ENCODE measurements around the gene PRKCSH. TPM values are rescaled to one million over a fixed set of nuclear protein-coding genes. Genes with fewer than 3 reads are reported as not detected.
"Not testable (repeated sequence)": the region's sequence is repeated elsewhere in the genome, so short reads cannot be mapped to it uniquely, and the experiment has no call there.

The PRKCSH gene
- total RNA-seq, 1 donor from 2014 or later, result 403 TPM

DNA sequence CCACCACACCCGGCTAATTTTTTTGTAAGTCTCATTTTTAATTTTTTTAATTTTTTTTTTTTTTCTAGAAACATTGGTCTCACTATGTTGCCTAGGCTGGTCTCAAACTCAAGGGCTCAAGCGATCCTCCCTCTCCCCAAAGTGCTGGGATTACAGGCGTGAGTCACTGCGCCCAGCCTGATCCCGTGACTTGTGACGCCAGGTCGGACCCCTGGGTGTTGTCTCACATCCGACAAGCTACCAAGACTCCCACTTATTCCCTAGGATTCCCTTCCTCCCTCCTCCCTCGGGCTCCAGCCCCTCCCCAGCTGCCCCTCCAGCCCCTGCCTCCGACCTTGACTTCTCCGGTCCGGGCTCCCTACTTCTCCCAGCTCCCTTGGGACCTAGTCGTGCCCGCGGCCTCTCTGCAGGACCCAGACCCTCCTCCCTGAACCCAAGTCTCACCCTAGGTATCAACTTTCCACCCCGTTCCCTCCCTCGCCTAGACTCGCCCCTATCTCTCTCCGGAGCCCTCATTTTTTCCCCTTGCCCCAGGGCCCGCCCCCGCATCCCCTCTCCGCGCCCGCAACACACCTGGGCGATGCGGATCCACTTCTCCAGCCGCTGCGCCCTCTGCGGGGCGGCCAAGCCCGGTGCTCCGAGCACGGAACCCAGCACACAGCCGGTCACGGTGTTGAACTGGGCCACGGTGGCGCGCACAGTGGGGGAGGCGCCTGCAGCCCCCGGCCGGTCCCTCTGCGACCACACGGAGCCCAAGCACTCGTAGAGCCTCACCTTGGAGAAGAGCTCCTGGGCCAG, 29.4 kb upstream of the PRKCSH start:
- Mint-ChIP-seq H3K27me3 (no peaks in the 10 kb centered on the region), H3K27ac (no peak overlapping the region), H3K36me3 (no peaks in the 10 kb centered on the region), H3K9me3 (no peaks in the 10 kb centered on the region), H3K4me1 (ENCODE audit: unreplicated experiment) (peaks cover 7% of the 10 kb centered on the region), H3K4me3 (no peak overlapping the region)
- TF ChIP-seq, protein P1, sequence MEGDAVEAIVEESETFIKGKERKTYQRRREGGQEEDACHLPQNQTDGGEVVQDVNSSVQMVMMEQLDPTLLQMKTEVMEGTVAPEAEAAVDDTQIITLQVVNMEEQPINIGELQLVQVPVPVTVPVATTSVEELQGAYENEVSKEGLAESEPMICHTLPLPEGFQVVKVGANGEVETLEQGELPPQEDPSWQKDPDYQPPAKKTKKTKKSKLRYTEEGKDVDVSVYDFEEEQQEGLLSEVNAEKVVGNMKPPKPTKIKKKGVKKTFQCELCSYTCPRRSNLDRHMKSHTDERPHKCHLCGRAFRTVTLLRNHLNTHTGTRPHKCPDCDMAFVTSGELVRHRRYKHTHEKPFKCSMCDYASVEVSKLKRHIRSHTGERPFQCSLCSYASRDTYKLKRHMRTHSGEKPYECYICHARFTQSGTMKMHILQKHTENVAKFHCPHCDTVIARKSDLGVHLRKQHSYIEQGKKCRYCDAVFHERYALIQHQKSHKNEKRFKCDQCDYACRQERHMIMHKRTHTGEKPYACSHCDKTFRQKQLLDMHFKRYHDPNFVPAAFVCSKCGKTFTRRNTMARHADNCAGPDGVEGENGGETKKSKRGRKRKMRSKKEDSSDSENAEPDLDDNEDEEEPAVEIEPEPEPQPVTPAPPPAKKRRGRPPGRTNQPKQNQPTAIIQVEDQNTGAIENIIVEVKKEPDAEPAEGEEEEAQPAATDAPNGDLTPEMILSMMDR (conservative IDR thresholded peaks at IDR 0.05), result no peak
- DNase-seq (ENCODE audit: extremely low spot score, unreplicated experiment), result no peak

DNA sequence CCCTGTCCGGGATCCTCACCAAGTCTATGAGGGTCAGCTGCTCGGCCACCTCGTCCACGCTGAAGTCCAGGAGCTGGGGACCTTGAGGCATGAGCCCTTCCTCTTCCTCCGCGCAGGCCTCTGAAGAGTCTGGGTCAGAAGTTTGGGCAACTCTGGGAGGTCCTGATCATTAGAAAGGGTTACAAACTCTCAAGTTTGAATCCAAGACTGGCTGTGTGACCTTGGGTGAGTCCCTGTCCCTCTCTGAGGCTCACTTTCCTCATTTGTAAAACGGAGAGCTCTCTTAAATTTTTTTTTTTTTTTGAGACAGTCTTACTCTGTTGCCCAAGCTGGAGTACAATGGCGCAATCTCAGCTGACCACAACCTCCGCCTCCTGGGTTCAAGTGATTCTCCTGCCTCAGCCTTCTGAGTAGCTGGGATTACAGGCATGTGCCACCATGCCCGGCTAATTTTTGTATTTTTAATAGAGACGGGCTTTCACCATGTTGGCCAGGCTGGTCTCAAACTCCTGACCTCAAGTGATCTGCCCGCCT, 28.7 kb upstream of the PRKCSH start:
- H3K9me3 Mint-ChIP-seq; H3K4me1 Mint-ChIP-seq (ENCODE audit: unreplicated experiment); H3K4me3 Mint-ChIP-seq; H3K27ac Mint-ChIP-seq; DNase-seq (ENCODE audit: extremely low spot score, unreplicated experiment); H3K36me3 Mint-ChIP-seq; H3K27me3 Mint-ChIP-seq: not testable (repeated sequence)

DNA sequence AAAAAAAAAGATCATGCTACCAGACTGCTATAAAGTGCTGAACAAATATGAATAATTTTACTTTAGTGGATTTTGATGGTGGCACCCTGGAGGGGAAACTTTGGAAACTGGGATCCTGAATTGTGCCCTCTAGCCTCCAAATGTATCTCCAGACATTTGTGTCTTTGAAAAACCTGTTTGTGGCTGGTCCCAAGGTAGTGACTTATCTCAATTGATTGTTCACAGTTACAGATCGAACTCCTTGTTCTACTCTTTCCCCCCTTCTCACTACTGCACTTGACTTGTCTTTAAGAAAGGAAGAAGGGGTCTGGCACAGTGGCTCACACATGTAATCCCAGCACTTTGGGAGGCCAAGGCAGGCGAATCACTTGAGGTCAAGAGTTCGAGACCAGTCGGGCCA, 26.8 kb upstream of the PRKCSH start:
- DNase-seq (ENCODE audit: extremely low spot score, unreplicated experiment), result no peak
- Mint-ChIP-seq H3K27ac (no peak overlapping the region), H3K9me3 (no peaks in the 10 kb centered on the region), H3K4me1 (ENCODE audit: unreplicated experiment) (peaks cover 7% of the 10 kb centered on the region), H3K4me3 (no peak overlapping the region), H3K27me3 (no peaks in the 10 kb centered on the region), H3K36me3 (no peaks in the 10 kb centered on the region)
- TF ChIP-seq, protein P1 (conservative IDR thresholded peaks at IDR 0.05), result no peak

DNA sequence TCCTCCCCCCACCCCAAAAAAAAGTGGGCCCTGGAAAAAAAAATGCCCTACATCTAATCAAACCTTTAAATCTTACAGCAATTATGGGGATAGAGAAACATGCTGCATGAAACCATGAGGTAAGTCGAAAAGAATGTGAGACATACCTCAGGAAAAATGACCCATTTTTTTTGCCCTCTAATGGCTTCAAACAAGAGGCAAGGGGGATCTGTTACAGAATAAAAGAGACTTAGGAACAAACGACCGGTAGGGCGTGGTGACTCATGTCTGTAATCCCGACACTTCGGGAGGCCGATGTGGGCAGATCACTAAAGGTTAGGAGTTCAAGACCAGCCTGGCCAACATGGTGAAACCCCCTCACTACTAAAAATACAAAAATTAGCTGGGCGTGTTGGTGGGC, 24.8 kb upstream of the PRKCSH start:
- Mint-ChIP-seq H3K27ac (peak overlapping the region; percentile 31), H3K4me3 (no peak overlapping the region), H3K36me3 (no peaks in the 10 kb centered on the region), H3K4me1 (ENCODE audit: unreplicated experiment) (peaks cover 4% of the 10 kb centered on the region), H3K9me3 (no peaks in the 10 kb centered on the region), H3K27me3 (peaks cover 2% of the 10 kb centered on the region)
- TF ChIP-seq, protein P1 (conservative IDR thresholded peaks at IDR 0.05), result no peak
- no peak for DNase-seq (ENCODE audit: extremely low spot score, unreplicated experiment)

DNA sequence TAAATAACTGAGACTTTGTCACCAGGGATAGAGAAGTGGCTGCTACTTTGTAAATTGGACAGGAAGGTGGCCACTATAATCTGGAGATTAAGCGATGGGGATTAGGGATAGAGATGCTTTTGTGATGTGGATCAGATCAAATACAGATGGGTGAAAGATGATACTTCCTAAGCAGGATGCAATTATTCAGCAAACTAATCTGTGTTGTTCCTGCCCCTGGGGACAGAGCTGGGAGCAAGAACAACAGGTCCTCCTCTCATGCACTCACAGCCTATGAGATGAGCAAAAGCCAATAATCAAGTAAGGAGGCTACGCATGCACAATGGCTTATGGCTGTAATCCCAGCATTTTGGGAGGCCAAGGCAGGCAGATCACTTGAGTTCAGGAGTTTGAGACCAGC, 20.9 kb upstream of the PRKCSH start:
- H3K9me3 Mint-ChIP-seq, result no peaks in the 10 kb centered on the region
- TF ChIP-seq, protein P1 (conservative IDR thresholded peaks at IDR 0.05), result no peak
- H3K4me3 Mint-ChIP-seq, result no peak overlapping the region
- H3K36me3 Mint-ChIP-seq, result no peaks in the 10 kb centered on the region
- peaks cover 27% of the 10 kb centered on the region for H3K27me3 Mint-ChIP-seq
- H3K4me1 Mint-ChIP-seq (ENCODE audit: unreplicated experiment), result peaks cover 4% of the 10 kb centered on the region
- no peak for DNase-seq (ENCODE audit: extremely low spot score, unreplicated experiment)
- no peak overlapping the region for H3K27ac Mint-ChIP-seq

DNA sequence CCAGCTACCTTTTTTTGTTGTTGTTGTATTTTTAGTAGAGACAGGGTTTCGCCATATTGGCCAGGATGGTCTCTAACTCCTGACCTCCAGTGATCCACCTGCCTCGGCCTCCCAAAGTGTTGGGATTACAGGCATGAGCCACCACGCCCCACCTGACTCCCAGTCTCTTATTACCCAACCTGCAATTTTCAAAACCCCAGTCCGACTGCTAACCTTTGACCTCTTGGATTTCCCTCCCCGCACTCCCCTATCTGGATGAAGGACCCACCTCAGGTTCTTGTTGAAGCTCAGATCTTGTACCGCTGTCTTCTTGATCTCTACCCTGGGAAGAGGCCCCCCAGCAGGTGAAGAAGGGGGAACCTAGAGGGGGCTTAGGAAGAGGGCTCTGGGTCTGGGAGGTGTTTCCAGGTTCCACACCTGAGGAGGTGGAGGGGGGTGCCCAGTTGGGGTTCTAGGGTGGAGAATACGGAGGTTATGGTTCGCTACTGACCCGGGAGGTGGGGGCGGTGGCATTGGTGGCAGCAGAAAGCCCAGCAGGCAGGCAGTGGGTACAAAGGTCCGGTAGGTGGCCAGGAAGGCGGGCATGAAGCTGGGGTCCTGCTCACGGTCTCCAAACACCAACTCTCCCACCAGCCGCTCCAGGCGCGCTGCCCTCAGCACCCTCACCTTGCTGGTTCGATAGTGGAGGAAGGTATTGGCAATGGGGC, 18.9 kb upstream of the PRKCSH start:
- Mint-ChIP-seq H3K27me3 (peaks cover 46% of the 10 kb centered on the region), H3K27ac (no peak overlapping the region), H3K4me3 (peak overlapping the region; percentile 44)

More for the DNA sequence above, 18.9 kb upstream of the PRKCSH start:
- TF ChIP-seq, protein P1 (conservative IDR thresholded peaks at IDR 0.05), result no peak
- Mint-ChIP-seq H3K9me3 (no peaks in the 10 kb centered on the region), H3K4me1 (ENCODE audit: unreplicated experiment) (peaks cover 7% of the 10 kb centered on the region), H3K36me3 (no peaks in the 10 kb centered on the region)
- DNase-seq (ENCODE audit: extremely low spot score, unreplicated experiment), result no peak
